ENCODE data around the gene AMN1. TPM values are rescaled to one million over a fixed set of nuclear protein-coding genes. Genes with fewer than 3 reads are reported as not detected.

Gene AMN1
- total RNA-seq: 1 to 10 TPM; 3.1 to 7.3 (median 3.2) TPM
- long read RNA-seq, donor 1, partial matches to known transcripts: 0 of 10 reads
- long read RNA-seq, donor 1, other reads (novel, unspliced or antisense): 3 of 10 reads
- long read RNA-seq, donor 2, partial matches to known transcripts: 0 of 2 reads
- long read RNA-seq, donor 2, other reads (novel, unspliced or antisense): 1 of 2 reads

GRCh38 chr12:31728917-31729640 lies at the start of gene AMN1:
Gene AMN1 (minus strand): TSS chr12:31729021. CDS start chr12:31729008, 13 bp downstream.
- intact Hi-C loops (cut with DNase I, micrococcal nuclease): no loop called here
- Histone ChIP-seq H3K4me1 (ENCODE audit: low read depth) (peaks cover 11% of the 10 kb centered on the region), H3K4me3 (peak within 1 kb of the TSS; percentile 40), H3K36me3 (ENCODE audit: low read depth) (no peaks in the 10 kb centered on the region), H3K9me3 (no peaks in the 10 kb centered on the region)
- DNase-seq (peak; percentile 100), ATAC-seq (peak; percentile 94)
- TF ChIP-seq CTCF (IDR thresholded peaks at IDR 0.05): no peak

- TF ChIP-seq CTCF (IDR thresholded peaks at IDR 0.05): no peak
- no peak overlapping the region for H3K4me3 ChIP-seq
- H3K36me3 ChIP-seq (ENCODE audit: low read depth): no peaks in the 10 kb centered on the region
- intact Hi-C loops (cut with DNase I, micrococcal nuclease): no loop called here
- ATAC-seq: peak; percentile 45
- no peaks in the 10 kb centered on the region for H3K4me1 ChIP-seq (ENCODE audit: low read depth)
- H3K9me3 ChIP-seq: no peaks in the 10 kb centered on the region
- DNase-seq: no peak
Measured at GRCh38 chr12:31773867-31774266, 45.0 kb upstream of the AMN1 start.

- intact Hi-C loops (cut with DNase I, micrococcal nuclease): no loop called here
- no peak for ATAC-seq
- DNase-seq: no peak
- no peaks in the 10 kb centered on the region for H3K36me3 ChIP-seq (ENCODE audit: low read depth)
- no peak for TF ChIP-seq CTCF (IDR thresholded peaks at IDR 0.05)
- no peak overlapping the region for H3K4me3 ChIP-seq
- H3K4me1 ChIP-seq (ENCODE audit: low read depth): no peaks in the 10 kb centered on the region
- no peaks in the 10 kb centered on the region for H3K9me3 ChIP-seq
Measured at GRCh38 chr12:31773223-31773750, 44.5 kb upstream of the AMN1 start.

- no peak for TF ChIP-seq CTCF (IDR thresholded peaks at IDR 0.05)
- Histone ChIP-seq H3K4me3 (no peak overlapping the region), H3K36me3 (ENCODE audit: low read depth) (no peaks in the 10 kb centered on the region), H3K9me3 (no peaks in the 10 kb centered on the region), H3K4me1 (ENCODE audit: low read depth) (no peaks in the 10 kb centered on the region)
- no peak for DNase-seq
- intact Hi-C loops (cut with DNase I, micrococcal nuclease): no loop called here
- no peak for ATAC-seq
Measured at GRCh38 chr12:31772685-31773222, 43.9 kb upstream of the AMN1 start.

- no peak for ATAC-seq
- no peak for TF ChIP-seq CTCF (IDR thresholded peaks at IDR 0.05)
- Histone ChIP-seq H3K9me3 (no peaks in the 10 kb centered on the region), H3K4me1 (ENCODE audit: low read depth) (no peaks in the 10 kb centered on the region), H3K4me3 (no peak overlapping the region), H3K36me3 (ENCODE audit: low read depth) (no peaks in the 10 kb centered on the region)
- DNase-seq: no peak
- intact Hi-C loops (cut with DNase I, micrococcal nuclease): no loop called here
Measured at GRCh38 chr12:31772186-31772585, 43.4 kb upstream of the AMN1 start.

Data from mucosa of descending colon (tissue), 3 donors.